BLaER1 (cell line): ENCODE results near the gene KAT2B.
A peak's percentile ranks its signal among the peaks of the same experiment; 100 is the strongest.
"Not testable (repeated sequence)": the region's sequence is repeated elsewhere in the genome, so short reads cannot be mapped to it uniquely, and the experiment has no call there.

Experiments
- H3K27ac ChIP-seq: shearing (Covaris generic); formaldehyde crosslinking; 2 replicates; pipeline ENCODE4 v1.8.1; 2022
- H3K27me3 ChIP-seq: shearing (Covaris generic); formaldehyde crosslinking; 2 replicates; pipeline ENCODE4 v1.8.1; 2022
- H3K36me3 ChIP-seq: shearing (Covaris generic); formaldehyde crosslinking; 2 replicates; pipeline ENCODE4 v1.8.1; 2022
- H3K4me1 ChIP-seq: shearing (Covaris generic); formaldehyde crosslinking; 2 replicates; pipeline ENCODE4 v1.8.1; 2022
- H3K4me2 ChIP-seq: shearing (Covaris generic); formaldehyde crosslinking; 2 replicates; pipeline ENCODE4 v1.8.1; 2022
- H3K4me3 ChIP-seq: shearing (Covaris generic); formaldehyde crosslinking; 2 replicates; pipeline ENCODE4 v1.8.1; 2022
- H3K9ac ChIP-seq: shearing (Covaris generic); formaldehyde crosslinking; 2 replicates; pipeline ENCODE4 v1.8.1; 2022
- H3K9me3 ChIP-seq: shearing (Covaris generic); formaldehyde crosslinking; 2 replicates; pipeline ENCODE4 v1.8.1; 2022
- H4K20me1 ChIP-seq: shearing (Covaris generic); formaldehyde crosslinking; 2 replicates; pipeline ENCODE4 v1.8.1; 2022
- Cebpa-rat ChIP-seq: shearing (Covaris generic); IDR thresholded peaks from 2 replicates; pipeline ENCODE4 v1.8.1; 2022

KAT2B gene

DNA sequence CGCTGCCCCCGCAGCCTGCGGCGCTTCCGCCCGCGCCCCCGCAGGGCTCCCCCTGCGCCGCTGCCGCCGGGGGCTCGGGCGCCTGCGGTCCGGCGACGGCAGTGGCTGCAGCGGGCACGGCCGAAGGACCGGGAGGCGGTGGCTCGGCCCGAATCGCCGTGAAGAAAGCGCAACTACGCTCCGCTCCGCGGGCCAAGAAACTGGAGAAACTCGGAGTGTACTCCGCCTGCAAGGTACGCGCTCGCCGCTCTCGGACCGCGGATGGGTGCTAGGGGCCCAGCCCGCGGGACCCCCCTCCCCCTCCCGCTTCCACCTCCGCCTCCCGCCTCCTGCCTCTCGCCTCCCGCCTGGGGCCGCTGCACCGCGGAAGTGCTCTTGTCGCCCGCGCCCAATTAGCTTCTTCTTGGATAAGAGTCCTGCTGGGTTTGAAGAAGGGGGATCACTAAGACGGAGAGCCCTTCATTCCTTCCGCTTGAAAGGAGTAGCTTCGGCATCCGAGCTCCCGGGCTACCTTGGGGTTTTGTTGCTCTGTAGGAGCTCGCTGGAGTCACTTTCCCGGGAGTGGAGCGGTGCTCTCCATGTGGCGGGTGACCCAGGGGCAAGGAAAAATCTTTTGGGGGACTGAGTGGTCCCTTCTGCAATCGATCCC is 426 bp downstream of the KAT2B start:
- peak overlapping the region; percentile 78 for H3K4me2 ChIP-seq
- H3K9me3 ChIP-seq = no peaks in the 10 kb centered on the region
- no peaks in the 10 kb centered on the region for H3K36me3 ChIP-seq
- peak overlapping the region; percentile 82 for H3K9ac ChIP-seq
- H3K4me1 ChIP-seq = peaks cover 48% of the 10 kb centered on the region
- H4K20me1 ChIP-seq = peaks cover 25% of the 10 kb centered on the region; the same call in 1 of the 2 replicates
- H3K27me3 ChIP-seq = no peaks in the 10 kb centered on the region
- peak overlapping the region; percentile 88 for H3K4me3 ChIP-seq
- TF ChIP-seq Cebpa-rat = no peak
- peak overlapping the region; percentile 80 for H3K27ac ChIP-seq

- no peak for TF ChIP-seq Cebpa-rat
- Histone ChIP-seq H3K9me3 (no peaks in the 10 kb centered on the region), H3K9ac (peak overlapping the region; percentile 82), H3K4me2 (peak overlapping the region; percentile 78), H4K20me1 (peaks cover 25% of the 10 kb centered on the region; the same call in 1 of the 2 replicates), H3K36me3 (no peaks in the 10 kb centered on the region), H3K27ac (0 out of 2 replicates have a peak overlapping the region, but pooled peaks have one; percentile 80), H3K4me1 (peaks cover 50% of the 10 kb centered on the region), H3K27me3 (no peaks in the 10 kb centered on the region), H3K4me3 (peak overlapping the region; percentile 88)
Observed at GRCh38 chr3:20041197-20041780, 1.0 kb downstream of the KAT2B start.

- Histone ChIP-seq H3K36me3 (no peaks in the 10 kb centered on the region), H3K9me3 (no peaks in the 10 kb centered on the region), H3K9ac (no peak overlapping the region), H3K27ac (no peak overlapping the region), H4K20me1 (peaks cover 25% of the 10 kb centered on the region; the same call in 1 of the 2 replicates), H3K27me3 (no peaks in the 10 kb centered on the region), H3K4me2 (peak overlapping the region; percentile 78), H3K4me1 (peaks cover 55% of the 10 kb centered on the region), H3K4me3 (no peak overlapping the region)
- no peak for TF ChIP-seq Cebpa-rat
Observed at GRCh38 chr3:20042331-20042730, 2.1 kb downstream of the KAT2B start.

DNA sequence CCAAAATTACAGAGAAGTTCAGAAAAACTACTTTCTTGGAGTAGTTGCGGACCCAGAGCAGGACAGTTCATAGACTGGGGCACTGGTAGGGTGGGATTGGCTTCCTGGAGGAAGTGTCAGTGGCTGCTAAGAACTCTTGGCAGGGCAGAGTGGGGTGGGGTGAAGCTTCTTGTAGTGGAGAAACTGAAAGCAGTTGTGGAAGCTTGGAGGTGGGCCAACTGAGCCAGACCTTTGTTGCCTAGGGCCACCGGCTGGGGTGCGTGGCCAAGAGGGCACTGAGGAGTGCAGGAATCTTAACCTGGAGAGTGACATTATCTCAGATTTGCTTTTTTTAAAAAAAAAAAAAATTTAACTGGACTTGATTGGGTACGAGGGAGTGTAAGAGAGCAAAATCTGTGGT is 3.1 kb downstream of the KAT2B start:
- H3K4me1 ChIP-seq = peaks cover 50% of the 10 kb centered on the region
- H3K4me3 ChIP-seq = 0 out of 2 replicates have a peak overlapping the region, but pooled peaks have one; percentile 34
- TF ChIP-seq Cebpa-rat = no peak
- peak overlapping the region; percentile 58 for H3K9ac ChIP-seq
- no peaks in the 10 kb centered on the region for H3K9me3 ChIP-seq
- no peaks in the 10 kb centered on the region for H3K27me3 ChIP-seq
- peaks cover 25% of the 10 kb centered on the region; the same call in 1 of the 2 replicates for H4K20me1 ChIP-seq
- peak overlapping the region; percentile 62 for H3K27ac ChIP-seq
- no peaks in the 10 kb centered on the region for H3K36me3 ChIP-seq
- peak overlapping the region; percentile 78 for H3K4me2 ChIP-seq

GRCh38 chr3:20043825-20044224 is 3.6 kb downstream of the KAT2B start:
- Histone ChIP-seq H3K4me3 (peak overlapping the region; percentile 34; the same call in 1 of the 2 replicates), H3K27me3 (no peaks in the 10 kb centered on the region), H4K20me1 (peaks cover 25% of the 10 kb centered on the region; the same call in 1 of the 2 replicates), H3K27ac (peak overlapping the region; percentile 62), H3K4me1 (peaks cover 50% of the 10 kb centered on the region), H3K9ac (peak overlapping the region; percentile 58), H3K36me3 (no peaks in the 10 kb centered on the region), H3K9me3 (no peaks in the 10 kb centered on the region), H3K4me2 (peak overlapping the region; percentile 78)
- TF ChIP-seq Cebpa-rat = no peak

GRCh38 chr3:20045141-20045540 is 4.9 kb downstream of the KAT2B start:
- Histone ChIP-seq H4K20me1 (peaks cover 25% of the 10 kb centered on the region; the same call in 1 of the 2 replicates), H3K4me1 (peaks cover 50% of the 10 kb centered on the region)
- not testable (repeated sequence) for H3K4me2 ChIP-seq, H3K27me3 ChIP-seq, H3K36me3 ChIP-seq, H3K9me3 ChIP-seq, H3K9ac ChIP-seq, H3K4me3 ChIP-seq, H3K27ac ChIP-seq

DNA sequence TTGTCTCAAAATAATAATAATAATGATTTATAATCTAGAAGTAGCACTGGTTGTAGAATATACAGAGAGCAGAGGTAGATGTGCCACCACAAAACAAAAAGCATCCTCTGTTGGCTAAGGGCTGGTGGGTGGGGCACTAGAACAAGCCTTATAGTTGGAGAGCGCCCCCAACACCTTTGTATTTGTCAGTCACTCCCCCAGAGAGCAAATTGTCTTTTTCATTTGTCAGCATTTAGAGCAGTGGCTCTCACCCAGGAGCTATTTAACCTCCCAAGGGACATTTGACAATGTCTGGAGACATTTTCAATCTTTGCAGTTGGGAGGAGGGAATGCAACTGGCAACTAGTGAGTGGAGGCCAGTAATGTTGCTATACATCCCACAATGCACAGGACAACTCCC is 6.3 kb downstream of the KAT2B start:
- Histone ChIP-seq H3K27me3 (no peaks in the 10 kb centered on the region), H3K9ac (no peak overlapping the region), H3K9me3 (no peaks in the 10 kb centered on the region), H4K20me1 (peaks cover 22% of the 10 kb centered on the region; the same call in 1 of the 2 replicates), H3K4me2 (no peak overlapping the region), H3K36me3 (no peaks in the 10 kb centered on the region), H3K4me1 (peaks cover 50% of the 10 kb centered on the region), H3K27ac (no peak overlapping the region), H3K4me3 (no peak overlapping the region)
- TF ChIP-seq Cebpa-rat = no peak

- H3K27me3 ChIP-seq = no peaks in the 10 kb centered on the region
- no peak for TF ChIP-seq Cebpa-rat
- H3K36me3 ChIP-seq = no peaks in the 10 kb centered on the region
- H3K27ac ChIP-seq = no peak overlapping the region
- peaks cover 42% of the 10 kb centered on the region for H3K4me1 ChIP-seq
- no peaks in the 10 kb centered on the region for H3K9me3 ChIP-seq
- H3K9ac ChIP-seq = no peak overlapping the region
- H3K4me3 ChIP-seq = no peak overlapping the region
- H4K20me1 ChIP-seq = peaks cover 15% of the 10 kb centered on the region; the same call in 1 of the 2 replicates
- H3K4me2 ChIP-seq = no peak overlapping the region
Observed at GRCh38 chr3:20047341-20047779, 7.1 kb downstream of the KAT2B start.

GRCh38 chr3:20047976-20048883 is 8.0 kb downstream of the KAT2B start:
- Histone ChIP-seq H3K27me3 (no peaks in the 10 kb centered on the region), H3K4me1 (peaks cover 33% of the 10 kb centered on the region), H3K9me3 (no peaks in the 10 kb centered on the region), H4K20me1 (peaks cover 6% of the 10 kb centered on the region; the same call in 1 of the 2 replicates), H3K27ac (no peak overlapping the region), H3K4me3 (no peak overlapping the region), H3K9ac (no peak overlapping the region), H3K4me2 (no peak overlapping the region), H3K36me3 (no peaks in the 10 kb centered on the region)
- TF ChIP-seq Cebpa-rat = no peak
